Keratinocyte (primary cell): Measurements from ENCODE around the gene REEP3.

Experiments used
- CTCF ChIP-seq, 3 experiments: IDR thresholded peaks in 1 of 3; conservative IDR thresholded peaks in 1 of 3; optimal IDR thresholded peaks in 1 of 3; 2 replicates in 2 of 3; 3 replicates in 1 of 3; pipeline versions ENCODE3 to v1.5.1; 2011; ENCODE audit warnings: low read length in 3 of 3, mild to moderate bottlenecking in 3 of 3, moderate library complexity in 2 of 3, control low read depth in 1 of 3, inconsistent platforms in 1 of 3; ENCODE audit not compliant: insufficient read depth in 2 of 3; ENCODE audit errors: extremely low read depth in 1 of 3
- EZH2 ChIP-seq: IDR thresholded peaks from one replicate; pipeline ENCODE4 v1.6.1; 2012; ENCODE audit warnings: inconsistent platforms, mild to moderate bottlenecking, low read length, moderate library complexity

GRCh38 chr10:63627881-63628296 is 106.7 kb downstream of the REEP3 start:
- no peak for TF ChIP-seq CTCF (optimal IDR thresholded peaks at IDR 0.05 in 1 of 3, IDR thresholded peaks at IDR 0.05 in 1 of 3, conservative IDR thresholded peaks at IDR 0.05 in 1 of 3; ENCODE audit: extremely low read depth in 1 of 3, insufficient read depth in 2 of 3, low read length in 3 of 3)
- no peak for TF ChIP-seq EZH2
